GM23248 (cell line): ENCODE results near the gene UHRF2.

ENCODE experiments used
- EZH2 ChIP-seq: fragments of 200-600 bp; sonication (generic); IDR thresholded peaks from 2 replicates; pipeline ENCODE4 v1.6.1; 2018; ENCODE audit warnings: antibody characterized with exemption, mild to moderate bottlenecking; ENCODE audit not compliant: insufficient read depth, poor library complexity, severe bottlenecking
- EZH2phosphoT487 ChIP-seq: fragments of 200-600 bp; sonication (generic); IDR thresholded peaks from 2 replicates; pipeline ENCODE4 v1.6.1; 2018; ENCODE audit warnings: antibody characterized with exemption, moderate library complexity, mild to moderate bottlenecking, low read depth; ENCODE audit not compliant: insufficient read depth

- TF ChIP-seq EZH2 = no peak
- no peak for TF ChIP-seq EZH2phosphoT487
Observed at GRCh38 chr9:6479959-6480358, 67.0 kb downstream of the UHRF2 start.
